ENCODE measurements around the gene PCYT1B. TPM values are rescaled to one million over a fixed set of nuclear protein-coding genes. Genes with fewer than 3 reads are reported as not detected.
A peak's percentile ranks its signal among the peaks of the same experiment; 100 is the strongest.

Gene PCYT1B
- total RNA-seq, 2 experiments from 2014 or later = 0.43 to 0.44 TPM

GRCh38 chrX:24520472-24520871 lies 126.7 kb downstream of the PCYT1B start:
- intact Hi-C loops (cut with DNase I, micrococcal nuclease) = no loop called here
- Mint-ChIP-seq H3K27ac (no peak overlapping the region), H3K4me3 (no peak overlapping the region), H3K9me3 (ENCODE audit: low read depth) (no peaks in the 10 kb centered on the region), H3K27me3 (no peaks in the 10 kb centered on the region), H3K36me3 (ENCODE audit: low read depth) (peaks cover 9% of the 10 kb centered on the region), H3K4me1 (no peaks in the 10 kb centered on the region)
- ChIA-PET CTCF (no interaction called here), POLR2A (no interaction called here)
- ATAC-seq = no peak
- DNase-seq = no peak

GRCh38 chrX:24515447-24515846 lies 131.7 kb downstream of the PCYT1B start:
- intact Hi-C loops (cut with DNase I, micrococcal nuclease) = no loop called here

DNA sequence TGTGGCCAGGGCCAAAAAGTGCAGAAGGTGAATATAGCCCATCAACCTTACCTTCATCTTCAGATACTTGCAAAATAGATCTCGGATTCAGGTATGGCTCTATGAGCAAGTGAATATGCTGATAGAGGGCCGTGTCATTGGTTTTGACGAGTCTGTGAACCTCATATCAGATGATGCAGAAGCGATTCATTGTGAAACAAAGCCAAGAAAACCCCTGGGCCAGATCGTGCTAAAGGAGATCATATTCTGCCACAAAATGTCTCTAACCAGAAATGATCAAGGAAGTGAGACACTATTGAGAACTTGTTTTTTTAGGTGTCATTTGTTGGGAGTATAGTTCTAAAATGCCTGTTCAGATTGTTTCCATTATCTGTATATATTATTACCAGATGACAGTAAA lies 133.7 kb downstream of the PCYT1B start:
- peaks cover 20% of the 10 kb centered on the region for H3K4me1 Mint-ChIP-seq
- H3K27me3 Mint-ChIP-seq = no peaks in the 10 kb centered on the region
- peak; percentile 65 for DNase-seq
- ATAC-seq = peak; percentile 97
- intact Hi-C loops (cut with DNase I, micrococcal nuclease) = loop anchor here (2.0 to 5.0 kb wide), 2 partner anchors 36 to 49 kb away; partner anchors contain the start of gene PDK3 (in 1 of the 2)
- no peak overlapping the region for H3K4me3 Mint-ChIP-seq
- CTCF ChIA-PET = interaction anchor here (0.9 to 1.9 kb wide), 3 partner anchors 15 to 143 kb away, joined by 3 to 8 read pairs (median 4); no protein-coding TSS in a partner anchor
- H3K27ac Mint-ChIP-seq = peak overlapping the region; percentile 73
- H3K9me3 Mint-ChIP-seq (ENCODE audit: low read depth) = no peaks in the 10 kb centered on the region
- peaks cover 18% of the 10 kb centered on the region for H3K36me3 Mint-ChIP-seq (ENCODE audit: low read depth)
- POLR2A ChIA-PET = no interaction called here

More at GRCh38 chrX:24515447-24515846, 131.7 kb downstream of the PCYT1B start:
- Mint-ChIP-seq H3K27me3 (no peaks in the 10 kb centered on the region), H3K4me3 (no peak overlapping the region), H3K27ac (no peak overlapping the region), H3K4me1 (peaks cover 20% of the 10 kb centered on the region), H3K36me3 (ENCODE audit: low read depth) (peaks cover 9% of the 10 kb centered on the region), H3K9me3 (ENCODE audit: low read depth) (no peaks in the 10 kb centered on the region)
- ATAC-seq (no peak), DNase-seq (no peak)
- CTCF ChIA-PET = interaction anchor here (0.6 kb wide), 1 partner anchor 18 kb away, joined by 3 read pairs; no protein-coding TSS in a partner anchor
- POLR2A ChIA-PET = no interaction called here

DNA sequence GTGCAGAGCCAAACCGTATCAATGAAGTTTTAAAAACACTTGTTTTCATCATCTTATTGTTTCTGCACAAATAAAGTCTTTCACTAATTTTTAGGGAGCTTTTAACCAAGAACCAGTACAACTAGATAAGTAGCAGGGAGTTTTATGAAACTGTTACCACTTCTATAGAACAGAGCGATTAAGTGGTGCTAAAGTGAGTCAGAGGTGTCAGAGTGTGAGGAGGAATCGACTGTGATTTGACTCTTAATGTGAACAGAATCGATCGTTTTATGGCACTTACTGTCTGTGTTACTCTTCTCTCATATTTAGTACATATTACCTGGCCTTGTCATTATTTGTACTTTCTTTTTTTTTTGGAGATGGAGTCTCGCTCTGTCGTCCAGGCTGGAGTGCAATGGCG lies 138.8 kb downstream of the PCYT1B start:
- Mint-ChIP-seq H3K27ac (no peak overlapping the region), H3K27me3 (no peaks in the 10 kb centered on the region), H3K36me3 (ENCODE audit: low read depth) (peaks cover 40% of the 10 kb centered on the region), H3K4me3 (no peak overlapping the region), H3K4me1 (peaks cover 32% of the 10 kb centered on the region), H3K9me3 (ENCODE audit: low read depth) (no peaks in the 10 kb centered on the region)
- ChIA-PET CTCF (interaction anchor here (1.0 kb wide), 1 partner anchor 42 kb away, joined by 3 read pairs; no protein-coding TSS in a partner anchor), POLR2A (interaction anchor here (0.6 kb wide), 1 partner anchor 219 kb away, joined by 3 read pairs; no protein-coding TSS in a partner anchor)
- ATAC-seq (peak; percentile 51), DNase-seq (no peak)
- intact Hi-C loops (cut with DNase I, micrococcal nuclease) = no loop called here

Other genes starting within 250 kb of the PCYT1B start
- gene PDK3, start 182.1 kb downstream of the PCYT1B start, total RNA-seq = 10 to 100 TPM; 47.4 to 47.7 TPM
- 10 to 100 TPM; 48.4 to 52.1 TPM for gene POLA1, start 46.6 kb upstream of the PCYT1B start, total RNA-seq

Measured in activated CD4-positive, alpha-beta T cell treated with anti-CD3 and anti-CD28 coated beads for 36 hours (primary cell).